Tibial nerve (tissue), 4 donors: ENCODE data around the gene ELMO1. TPM values are rescaled to one million over a fixed set of nuclear protein-coding genes. Genes with fewer than 3 reads are reported as not detected.

Experiments used
- DNase-seq, 2 donors: peaks; one replicate each; pipeline ENCODE4 v3.0.0-alpha.2; 2019; ENCODE audit warnings: low spot score in 2 of 2
- H3K27ac ChIP-seq, 4 donors: fragments of 200-600 bp; sonication (generic) in 3 of 4; one replicate each; pipeline ENCODE4 v1.5.1; 2017 to 2019; ENCODE audit warnings: mild to moderate bottlenecking in 1 of 4
- H3K27me3 ChIP-seq, 2 donors: fragments of 200-600 bp; sonication (generic) in 1 of 2; one replicate each; pipeline versions ENCODE4 v1.5.1 to v1.6.0; 2017 to 2019
- H3K36me3 ChIP-seq, 3 donors: fragments of 200-600 bp; sonication (generic); one replicate each; pipeline ENCODE4 v1.5.1; 2018 to 2019
- H3K4me1 ChIP-seq, 4 donors: fragments of 200-600 bp; sonication (generic) in 3 of 4; one replicate each; pipeline ENCODE4 v1.5.1; 2017 to 2019
- H3K4me3 ChIP-seq, 4 donors: fragments of 200-600 bp; sonication (generic) in 3 of 4; one replicate each; pipeline ENCODE4 v1.5.1; 2017 to 2019; ENCODE audit warnings: mild to moderate bottlenecking in 1 of 4, moderate library complexity in 1 of 4
- H3K9me3 ChIP-seq, 4 donors: fragments of 200-600 bp; sonication (generic) in 3 of 4; one replicate each; pipeline ENCODE4 v1.5.1; 2017 to 2019
- CTCF ChIP-seq, 5 experiments: fragments of 200-600 bp in 3 of 5; fragments of 450-650 bp in 2 of 5; sonication (generic) in 3 of 5; IDR thresholded peaks; one replicate each; pipeline ENCODE4 v1.5.1; 2016 to 2019; ENCODE audit warnings: antibody characterized with exemption in 5 of 5, mild to moderate bottlenecking in 3 of 5, moderate library complexity in 2 of 5
- EP300 ChIP-seq, 2 donors: sonication (generic); formaldehyde crosslinking; IDR thresholded peaks; one replicate each; pipeline ENCODE4 v1.6.1; 2017; ENCODE audit warnings: antibody characterized with exemption in 2 of 2, mild to moderate bottlenecking in 1 of 2
- POLR2A ChIP-seq, 2 donors: fragments of 450-650 bp; IDR thresholded peaks; one replicate each; pipeline ENCODE4 v1.6.1; 2017; ENCODE audit warnings: antibody characterized with exemption in 2 of 2, mild to moderate bottlenecking in 2 of 2, moderate library complexity in 2 of 2
- WGBS, 2 donors: methylation state at CpG; one replicate each; pipeline ENCODE4 v1.1.5; 2018; 5-methylcytosine and 5-hydroxymethylcytosine counted together
- total RNA-seq, 4 donors: library from RNA; depleted of rRNA; stranded (reverse); fragments of >200 nt; gene quantifications; one replicate each; pipeline ENCODE4 v1.1.0, GENCODE V29; 2016

The ELMO1 gene
- total RNA-seq, 4 donors from 2014 or later, result 196 to 328 (median 268) TPM

- Histone ChIP-seq H3K4me3 (no peak overlapping the region), H3K36me3 (peaks cover 0 to 8% (median 0%) of the 10 kb centered on the region in 3 donors), H3K9me3 (no peaks in the 10 kb centered on the region), H3K27me3 (no peaks in the 10 kb centered on the region), H3K4me1 (peaks cover 0 to 42% (median 2%) of the 10 kb centered on the region in 4 donors), H3K27ac (peak overlapping the region in 2 of 4 donors; percentile 18 to 20)
- WGBS, 2 donors, result 74 to 79% methylated on average over 6 of the region's 6 CpGs
- no peak for TF ChIP-seq EP300 (IDR thresholded peaks at IDR 0.05)
- no peak for TF ChIP-seq POLR2A (IDR thresholded peaks at IDR 0.05)
- no peak for TF ChIP-seq CTCF (IDR thresholded peaks at IDR 0.05)
- DNase-seq, result no peak
Observed at GRCh38 chr7:37428681-37429434, 19.8 kb downstream of the ELMO1 start.

- 76 to 77% methylated on average over 2 of the region's 2 CpGs for WGBS, 2 donors
- TF ChIP-seq POLR2A (IDR thresholded peaks at IDR 0.05) (no peak), CTCF (IDR thresholded peaks at IDR 0.05) (no peak), EP300 (IDR thresholded peaks at IDR 0.05) (no peak)
Observed at GRCh38 chr7:37427276-37427940, 21.3 kb downstream of the ELMO1 start.

GRCh38 chr7:37425498-37425897 is 23.2 kb downstream of the ELMO1 start:
- H3K9me3 ChIP-seq, result no peaks in the 10 kb centered on the region
- 61 to 62% methylated on average over 5 of the region's 5 CpGs for WGBS, 2 donors
- H3K4me1 ChIP-seq, result peaks cover 0 to 56% (median 24%) of the 10 kb centered on the region in 4 donors
- H3K27ac ChIP-seq, result peak overlapping the region in 2 of 4 donors; percentile 54 to 84
- DNase-seq, result no peak
- no peak for TF ChIP-seq POLR2A (IDR thresholded peaks at IDR 0.05)
- TF ChIP-seq CTCF (IDR thresholded peaks at IDR 0.05), result no peak
- no peak for TF ChIP-seq EP300 (IDR thresholded peaks at IDR 0.05)
- H3K4me3 ChIP-seq, result no peak overlapping the region
- peaks cover 0 to 8% (median 0%) of the 10 kb centered on the region in 3 donors for H3K36me3 ChIP-seq
- no peaks in the 10 kb centered on the region for H3K27me3 ChIP-seq

More at GRCh38 chr7:37427276-37427940, 21.3 kb downstream of the ELMO1 start:
- no peak for DNase-seq
- no peaks in the 10 kb centered on the region for H3K9me3 ChIP-seq
- peaks cover 0 to 8% (median 0%) of the 10 kb centered on the region in 3 donors for H3K36me3 ChIP-seq
- peaks cover 0 to 42% (median 7%) of the 10 kb centered on the region in 4 donors for H3K4me1 ChIP-seq
- no peaks in the 10 kb centered on the region for H3K27me3 ChIP-seq
- H3K27ac ChIP-seq, result no peak overlapping the region
- H3K4me3 ChIP-seq, result no peak overlapping the region

GRCh38 chr7:37424995-37425394 is 23.7 kb downstream of the ELMO1 start:
- Histone ChIP-seq H3K9me3 (no peaks in the 10 kb centered on the region), H3K36me3 (peaks cover 0 to 8% (median 0%) of the 10 kb centered on the region in 3 donors), H3K4me1 (peaks cover 0 to 60% (median 28%) of the 10 kb centered on the region in 4 donors), H3K27ac (peak overlapping the region in 2 of 4 donors; percentile 54 to 84), H3K27me3 (no peaks in the 10 kb centered on the region), H3K4me3 (no peak overlapping the region)
- TF ChIP-seq EP300 (IDR thresholded peaks at IDR 0.05), result no peak
- no peak for TF ChIP-seq CTCF (IDR thresholded peaks at IDR 0.05)
- TF ChIP-seq POLR2A (IDR thresholded peaks at IDR 0.05), result no peak
- WGBS, 2 donors, result 80 to 88% methylated on average over 2 of the region's 2 CpGs
- DNase-seq, result no peak

GRCh38 chr7:37424521-37424920 is 24.1 kb downstream of the ELMO1 start:
- DNase-seq, result no peak
- Histone ChIP-seq H3K4me1 (peaks cover 0 to 60% (median 29%) of the 10 kb centered on the region in 4 donors), H3K27me3 (no peaks in the 10 kb centered on the region), H3K27ac (peak overlapping the region in 2 of 4 donors; percentile 72 to 84), H3K36me3 (peaks cover 0 to 8% (median 0%) of the 10 kb centered on the region in 3 donors), H3K4me3 (no peak overlapping the region), H3K9me3 (no peaks in the 10 kb centered on the region)
- WGBS, 2 donors, result 87 to 97% methylated on average over 1 of the region's 1 CpG
- TF ChIP-seq EP300 (IDR thresholded peaks at IDR 0.05), result no peak
- TF ChIP-seq CTCF (IDR thresholded peaks at IDR 0.05), result no peak
- no peak for TF ChIP-seq POLR2A (IDR thresholded peaks at IDR 0.05)
